Ascending aorta (tissue), 2 donors: Measurements from ENCODE around the gene OR51B2. TPM values are rescaled to one million over a fixed set of nuclear protein-coding genes. Genes with fewer than 3 reads are reported as not detected.
"Not testable (repeated sequence)": the region's sequence is repeated elsewhere in the genome, so short reads cannot be mapped to it uniquely, and the experiment has no call there.

ENCODE experiments used
- DNase-seq, 2 donors: peaks; one replicate each; pipeline ENCODE4 v3.0.0-alpha.2; 2019; ENCODE audit warnings: low spot score in 2 of 2
- H3K27ac ChIP-seq, 2 donors: fragments of 200-600 bp; sonication (generic); one replicate each; pipeline ENCODE4 v1.5.1; 2016 to 2017; ENCODE audit warnings: mild to moderate bottlenecking in 1 of 2
- H3K27me3 ChIP-seq: fragments of 200-600 bp; sonication (generic); one replicate; pipeline ENCODE4 v1.5.1; 2017
- H3K36me3 ChIP-seq, 2 donors: fragments of 200-600 bp; sonication (generic); one replicate each; pipeline ENCODE4 v1.5.1; 2016
- H3K4me1 ChIP-seq, 2 donors: fragments of 200-600 bp; sonication (generic); one replicate each; pipeline ENCODE4 v1.5.1; 2016 to 2017; ENCODE audit warnings: mild to moderate bottlenecking in 1 of 2
- H3K4me3 ChIP-seq, 2 donors: fragments of 200-600 bp; sonication (generic); one replicate each; pipeline ENCODE4 v1.5.1; 2016 to 2017; ENCODE audit warnings: mild to moderate bottlenecking in 1 of 2
- H3K9me3 ChIP-seq, 2 donors: fragments of 200-600 bp; sonication (generic); one replicate each; pipeline ENCODE4 v1.5.1; 2016
- intact Hi-C: fragments of 100-400 bp; cut with DNase I; formaldehyde crosslinking; loops from one replicate; pipeline ENCODE4 v1.15.1; 2023
- total RNA-seq: library from RNA; depleted of rRNA; stranded (reverse); fragments of >200 nt; gene quantifications from one replicate; pipeline ENCODE4 v1.1.0, GENCODE V29; 2016
- TF ChIP-seq, protein P1 (sequence below), 3 experiments: fragments of 200-600 bp in 2 of 3; fragments of 450-650 bp in 1 of 3; sonication (generic) in 2 of 3; IDR thresholded peaks; one replicate each; pipeline ENCODE4 v1.5.1; 2016 to 2019; ENCODE audit warnings: antibody characterized with exemption in 3 of 3, mild to moderate bottlenecking in 1 of 3, moderate library complexity in 1 of 3

OR51B2 gene
- total RNA-seq, 1 donor from 2014 or later: not detected

DNA sequence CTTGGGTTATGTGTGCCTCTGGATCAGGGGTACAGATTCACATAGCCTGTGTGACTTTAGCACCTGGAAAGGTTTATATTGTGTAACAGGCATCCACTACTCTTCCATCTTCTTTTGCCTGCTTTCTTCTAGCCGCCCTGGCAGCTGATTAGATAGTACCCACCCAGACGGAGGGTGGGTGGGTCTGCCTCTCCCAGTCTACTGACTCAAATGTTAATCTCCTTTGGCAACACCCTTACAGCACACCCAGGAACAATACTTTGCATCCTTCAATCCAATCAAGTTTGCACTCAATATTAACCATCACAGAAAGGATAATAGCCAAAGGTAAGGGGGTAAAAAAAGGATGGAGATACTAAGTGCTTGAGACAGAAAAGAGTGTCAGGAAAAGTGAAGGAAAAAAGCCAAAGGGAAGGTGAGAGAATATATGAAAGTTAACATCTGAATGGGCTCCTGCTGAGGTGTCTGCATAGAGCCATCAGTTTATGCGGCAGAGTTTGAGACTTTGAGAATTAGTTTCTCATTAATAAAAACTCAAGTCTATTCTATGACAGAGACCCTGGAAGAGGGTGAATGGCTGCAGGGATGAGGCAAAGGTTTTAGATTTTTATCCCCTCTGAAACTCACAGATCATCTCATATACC lies 24.6 kb upstream of the OR51B2 start:
- no peak for DNase-seq
- Histone ChIP-seq H3K9me3 (no peaks in the 10 kb centered on the region), H3K4me1 (no peaks in the 10 kb centered on the region), H3K4me3 (no peak overlapping the region), H3K27ac (no peak overlapping the region), H3K27me3 (no peaks in the 10 kb centered on the region), H3K36me3 (no peaks in the 10 kb centered on the region)
- TF ChIP-seq, protein P1, sequence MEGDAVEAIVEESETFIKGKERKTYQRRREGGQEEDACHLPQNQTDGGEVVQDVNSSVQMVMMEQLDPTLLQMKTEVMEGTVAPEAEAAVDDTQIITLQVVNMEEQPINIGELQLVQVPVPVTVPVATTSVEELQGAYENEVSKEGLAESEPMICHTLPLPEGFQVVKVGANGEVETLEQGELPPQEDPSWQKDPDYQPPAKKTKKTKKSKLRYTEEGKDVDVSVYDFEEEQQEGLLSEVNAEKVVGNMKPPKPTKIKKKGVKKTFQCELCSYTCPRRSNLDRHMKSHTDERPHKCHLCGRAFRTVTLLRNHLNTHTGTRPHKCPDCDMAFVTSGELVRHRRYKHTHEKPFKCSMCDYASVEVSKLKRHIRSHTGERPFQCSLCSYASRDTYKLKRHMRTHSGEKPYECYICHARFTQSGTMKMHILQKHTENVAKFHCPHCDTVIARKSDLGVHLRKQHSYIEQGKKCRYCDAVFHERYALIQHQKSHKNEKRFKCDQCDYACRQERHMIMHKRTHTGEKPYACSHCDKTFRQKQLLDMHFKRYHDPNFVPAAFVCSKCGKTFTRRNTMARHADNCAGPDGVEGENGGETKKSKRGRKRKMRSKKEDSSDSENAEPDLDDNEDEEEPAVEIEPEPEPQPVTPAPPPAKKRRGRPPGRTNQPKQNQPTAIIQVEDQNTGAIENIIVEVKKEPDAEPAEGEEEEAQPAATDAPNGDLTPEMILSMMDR (IDR thresholded peaks at IDR 0.05): no peak
- intact Hi-C loops: no loop called here

DNA sequence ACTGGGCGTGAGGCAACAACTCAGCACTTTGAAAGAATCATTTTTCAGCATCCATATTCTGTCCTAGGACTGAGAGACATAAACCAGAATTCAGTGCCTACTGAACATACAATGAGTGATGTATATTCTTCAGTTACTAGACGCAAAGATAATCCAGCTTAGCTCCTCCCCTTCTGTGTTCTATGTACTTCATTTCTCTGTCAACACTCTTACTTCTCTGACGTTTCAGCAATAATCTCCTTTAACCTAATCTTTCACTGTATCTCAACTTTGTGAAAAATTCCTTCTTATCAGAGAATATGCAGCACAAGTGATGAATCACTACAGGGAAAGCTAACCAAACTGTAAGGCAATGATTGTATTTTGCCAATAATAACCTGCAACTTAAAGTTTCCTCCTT lies 21.7 kb upstream of the OR51B2 start:
- intact Hi-C loops: no loop called here

DNA sequence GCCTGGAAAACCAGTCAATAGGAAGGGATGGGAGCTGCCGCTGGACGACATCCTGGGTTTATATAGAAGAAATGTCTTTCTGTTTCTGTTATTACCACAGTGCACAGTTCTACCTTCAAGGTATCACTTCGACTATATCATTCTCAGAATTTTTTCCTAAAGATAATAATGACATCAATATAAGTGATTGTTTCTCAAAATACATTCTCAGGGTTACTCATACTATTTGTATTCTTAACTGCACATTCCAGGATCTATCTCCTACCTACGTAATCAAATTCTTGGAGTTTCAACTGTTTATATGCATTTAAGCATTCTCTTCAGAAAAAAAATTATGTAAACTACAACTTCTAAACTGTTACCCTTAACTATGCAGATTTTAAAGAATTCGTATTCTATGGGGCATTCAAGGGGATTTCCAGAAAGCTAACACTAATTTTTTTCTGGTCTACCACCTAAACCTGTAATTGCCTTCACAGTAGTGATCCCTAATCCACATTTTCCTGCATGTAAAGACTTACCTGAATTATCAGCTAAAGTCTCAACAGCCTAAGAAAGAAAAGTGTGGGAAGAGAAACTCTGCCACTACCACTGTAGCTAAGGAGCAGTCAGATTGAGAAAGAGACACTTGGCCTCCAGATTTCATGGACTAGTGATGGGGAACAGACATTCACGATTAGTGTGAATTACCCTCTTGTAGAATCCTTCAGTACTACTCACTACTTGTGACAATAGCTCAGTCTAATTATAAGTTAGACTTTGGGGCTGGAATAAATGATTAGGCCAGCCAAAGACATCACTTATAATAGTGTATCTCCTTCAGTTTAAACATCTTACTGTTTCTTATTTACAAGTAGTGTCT lies 19.6 kb upstream of the OR51B2 start, which contains the start of gene OR51B5:
Gene OR51B5 (minus strand): TSS at position 51 of the 862 bp plus-strand sequence. CDS start 0 bp downstream, at position 51.
- H3K9me3 ChIP-seq: no peaks in the 10 kb centered on the region
- H3K27me3 ChIP-seq: no peaks in the 10 kb centered on the region
- H3K27ac ChIP-seq: no peak within 1 kb of the TSS
- H3K4me3 ChIP-seq: no peak within 1 kb of the TSS
- intact Hi-C loops: no loop called here
- no peaks in the 10 kb centered on the region for H3K4me1 ChIP-seq
- DNase-seq: no peak
- TF ChIP-seq, protein P1 (IDR thresholded peaks at IDR 0.05): no peak
- no peaks in the 10 kb centered on the region for H3K36me3 ChIP-seq

More for the DNA sequence above, 21.7 kb upstream of the OR51B2 start:
- Histone ChIP-seq H3K27ac (no peak overlapping the region), H3K9me3 (no peaks in the 10 kb centered on the region), H3K36me3 (no peaks in the 10 kb centered on the region), H3K4me1 (no peaks in the 10 kb centered on the region), H3K27me3 (no peaks in the 10 kb centered on the region), H3K4me3 (no peak overlapping the region)
- no peak for DNase-seq
- TF ChIP-seq, protein P1 (IDR thresholded peaks at IDR 0.05): no peak

DNA sequence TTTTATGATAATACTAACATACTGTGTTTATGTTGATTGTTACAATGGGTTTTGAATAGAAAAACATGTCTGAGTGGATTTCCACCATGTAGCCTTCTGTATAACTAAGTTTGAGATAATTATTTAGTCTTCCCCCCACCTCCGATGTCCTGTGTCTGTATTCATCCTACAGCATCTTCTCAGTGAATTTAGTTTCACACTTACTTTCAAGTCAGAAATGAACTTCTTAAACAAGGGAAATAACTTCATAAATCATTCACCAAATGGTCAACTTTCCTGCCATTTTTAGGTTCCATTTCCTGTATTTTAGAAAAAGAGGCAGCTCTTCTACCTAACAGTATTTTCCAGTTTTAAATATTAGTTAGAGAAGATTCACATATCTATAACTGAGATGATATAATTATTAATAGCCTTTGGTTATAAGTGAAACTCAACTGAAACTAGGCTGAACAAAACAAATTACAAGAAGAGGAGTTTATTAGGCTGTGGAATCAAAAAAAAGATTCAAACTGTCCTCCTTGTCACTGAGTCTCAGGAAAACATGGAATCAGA lies 15.8 kb upstream of the OR51B2 start:
- Histone ChIP-seq H3K4me1 (no peaks in the 10 kb centered on the region), H3K27me3 (no peaks in the 10 kb centered on the region), H3K4me3 (no peak overlapping the region), H3K27ac (no peak overlapping the region), H3K9me3 (no peaks in the 10 kb centered on the region), H3K36me3 (no peaks in the 10 kb centered on the region)
- TF ChIP-seq, protein P1 (IDR thresholded peaks at IDR 0.05): no peak
- no peak for DNase-seq
- intact Hi-C loops: no loop called here

DNA sequence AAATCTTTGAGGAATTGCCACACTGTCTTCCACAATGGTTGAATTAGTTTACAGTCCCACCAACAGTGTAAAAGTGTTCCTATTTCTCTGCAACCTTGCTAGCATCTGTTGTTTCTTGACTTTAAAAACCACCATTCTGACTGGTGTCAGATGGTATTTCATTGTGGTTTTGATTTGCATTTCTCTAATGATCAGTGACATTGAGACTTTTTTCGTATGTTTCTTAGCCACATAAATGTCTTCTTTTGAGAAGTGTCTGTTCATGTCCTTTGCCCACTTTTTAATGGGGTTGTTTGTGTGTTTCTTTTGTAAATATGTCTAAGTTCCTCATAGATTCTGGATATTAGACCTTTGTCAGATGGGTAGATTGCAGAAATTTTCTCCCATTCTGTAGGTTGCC lies 13.2 kb upstream of the OR51B2 start:
- H3K27ac ChIP-seq, DNase-seq, H3K4me3 ChIP-seq, H3K4me1 ChIP-seq, H3K27me3 ChIP-seq, H3K9me3 ChIP-seq, H3K36me3 ChIP-seq, intact Hi-C loops: not testable (repeated sequence)

DNA sequence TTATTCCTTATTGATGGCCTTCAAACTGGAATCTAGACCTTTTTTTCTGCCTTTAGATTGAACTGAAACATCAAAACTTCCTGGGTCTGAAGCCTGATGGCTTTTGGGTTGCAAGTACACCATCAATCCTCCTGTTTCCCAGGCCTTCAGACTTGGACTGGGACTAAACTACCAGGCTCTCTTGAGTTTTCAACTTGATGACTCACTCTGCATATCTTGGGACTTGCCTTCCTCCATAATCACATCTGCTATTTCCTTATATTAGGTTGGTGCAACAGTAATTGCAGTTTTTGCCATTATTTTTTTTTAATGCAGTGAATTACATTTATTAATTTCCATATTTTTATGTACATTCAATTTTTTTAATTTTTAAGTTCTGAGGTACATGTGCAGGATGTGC lies 12.2 kb upstream of the OR51B2 start:
- H3K27ac ChIP-seq: no peak overlapping the region
- no peaks in the 10 kb centered on the region for H3K36me3 ChIP-seq
- H3K27me3 ChIP-seq: no peaks in the 10 kb centered on the region
- intact Hi-C loops: no loop called here
- no peak overlapping the region for H3K4me3 ChIP-seq
- TF ChIP-seq, protein P1 (IDR thresholded peaks at IDR 0.05): no peak
- no peaks in the 10 kb centered on the region for H3K9me3 ChIP-seq
- DNase-seq: no peak
- no peaks in the 10 kb centered on the region for H3K4me1 ChIP-seq
